Breast epithelium (tissue), 4 donors: ENCODE data around the gene CD300A. TPM values are rescaled to one million over a fixed set of nuclear protein-coding genes. Genes with fewer than 3 reads are reported as not detected.

Source experiments
- DNase-seq, 2 donors: peaks; one replicate each; pipeline ENCODE4 v3.0.0-alpha.2; 2019; ENCODE audit warnings: low spot score in 2 of 2
- H3K27ac ChIP-seq, 2 donors: fragments of 200-600 bp; sonication (generic) in 1 of 2; one replicate each; pipeline ENCODE4 v1.5.1; 2016 to 2019; ENCODE audit warnings: mild to moderate bottlenecking in 1 of 2
- H3K27me3 ChIP-seq, 2 donors: fragments of 200-600 bp; sonication (generic) in 1 of 2; one replicate each; pipeline versions ENCODE4 v1.5.1 to v1.6.0; 2017 to 2019; ENCODE audit warnings: control low read depth in 1 of 2, mild to moderate bottlenecking in 1 of 2
- H3K36me3 ChIP-seq: fragments of 200-600 bp; one replicate; pipeline ENCODE4 v1.5.1; 2019
- H3K4me1 ChIP-seq, 2 donors: fragments of 200-600 bp; sonication (generic); one replicate each; pipeline ENCODE4 v1.5.1; 2016 to 2019; ENCODE audit warnings: control low read depth in 1 of 2
- H3K4me3 ChIP-seq, 3 donors: fragments of 200-600 bp; sonication (generic); 1 replicate in 2 of 3; 2 replicates in 1 of 3; pipeline ENCODE4 v1.5.1; 2016 to 2019; ENCODE audit warnings: mild to moderate bottlenecking in 3 of 3, moderate library complexity in 2 of 3
- H3K9me3 ChIP-seq, 2 donors: fragments of 200-600 bp; sonication (generic) in 1 of 2; one replicate each; pipeline ENCODE4 v1.5.1; 2016 to 2019; ENCODE audit warnings: control low read depth in 1 of 2
- POLR2A ChIP-seq: fragments of 450-650 bp; IDR thresholded peaks from one replicate; pipeline ENCODE4 v1.6.1; 2016; ENCODE audit warnings: antibody characterized with exemption, mild to moderate bottlenecking, moderate library complexity
- POLR2AphosphoS5 ChIP-seq, 3 donors: sonication (generic); formaldehyde crosslinking; IDR thresholded peaks; one replicate each; pipeline ENCODE4 v1.6.1; 2017; ENCODE audit warnings: antibody characterized with exemption in 3 of 3
- intact Hi-C: fragments of 100-400 bp; cut with DNase I; formaldehyde crosslinking; loops from one replicate; pipeline ENCODE4 v1.15.1; 2023; ENCODE audit warnings: low total_unique reads
- total RNA-seq, 3 donors: library from RNA; depleted of rRNA; stranded (reverse); fragments of >200 nt; gene quantifications; one replicate each; pipeline ENCODE4 v1.1.0, GENCODE V29; 2016
- TF ChIP-seq, protein P1 (sequence below), 3 donors: fragments of 450-650 bp; IDR thresholded peaks; one replicate each; pipeline ENCODE4 v1.5.1; 2016 to 2017; ENCODE audit warnings: antibody characterized with exemption in 3 of 3, mild to moderate bottlenecking in 3 of 3, moderate library complexity in 3 of 3

CD300A gene
- total RNA-seq, 3 donors from 2014 or later = 6.2 to 15.7 (median 10.2) TPM

DNA sequence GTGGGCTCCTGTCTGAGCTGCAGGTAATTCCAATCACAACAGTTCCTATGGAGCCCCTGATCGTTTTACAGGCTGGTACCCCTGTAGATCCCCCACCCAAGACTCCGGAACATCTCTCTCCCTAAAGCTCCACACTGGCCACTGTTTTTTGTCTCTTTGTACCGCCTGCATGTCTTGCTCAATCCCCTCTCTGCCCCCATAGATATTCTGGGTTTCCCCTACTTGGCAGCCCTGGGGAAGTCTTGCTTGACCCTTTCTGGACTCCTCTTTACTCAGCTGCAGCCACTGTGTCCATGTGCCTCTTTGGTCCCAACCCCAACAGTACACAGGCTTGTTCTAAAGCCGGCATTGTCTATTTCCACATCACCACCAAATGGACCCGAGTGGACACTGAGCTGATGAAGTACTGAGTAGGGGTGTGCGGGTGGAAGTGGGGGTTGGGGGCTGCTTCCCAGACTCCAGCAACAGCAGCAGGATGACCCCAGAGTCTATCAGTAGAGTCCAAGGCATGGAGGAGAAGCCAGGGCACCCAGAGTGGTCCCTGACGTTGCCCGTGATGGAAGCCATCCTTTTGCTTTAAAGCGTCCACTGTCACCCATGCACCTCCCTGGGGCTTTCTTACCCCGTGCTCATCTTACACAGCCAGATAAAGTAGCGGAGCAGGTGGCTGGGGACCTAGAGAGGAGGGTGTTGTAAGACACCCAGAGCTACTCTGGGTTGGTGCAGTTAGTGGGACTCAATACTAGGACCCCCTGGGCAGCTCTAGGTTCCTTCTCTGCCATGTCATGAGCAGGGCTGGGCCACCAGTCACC lies 58.4 kb downstream of the CD300A start:
- DNase-seq = peak; percentile 4 to 14
- Histone ChIP-seq H3K36me3 (no peaks in the 10 kb centered on the region), H3K27me3 (peaks cover 0 to 8% of the 10 kb centered on the region in 2 donors), H3K4me1 (no peaks in the 10 kb centered on the region), H3K27ac (no peak overlapping the region), H3K9me3 (peaks cover 9 to 11% of the 10 kb centered on the region in 2 donors), H3K4me3 (no peak overlapping the region)
- TF ChIP-seq POLR2A (no peak), POLR2AphosphoS5 (IDR thresholded peaks at IDR 0.05) (no peak)
- TF ChIP-seq, protein P1, sequence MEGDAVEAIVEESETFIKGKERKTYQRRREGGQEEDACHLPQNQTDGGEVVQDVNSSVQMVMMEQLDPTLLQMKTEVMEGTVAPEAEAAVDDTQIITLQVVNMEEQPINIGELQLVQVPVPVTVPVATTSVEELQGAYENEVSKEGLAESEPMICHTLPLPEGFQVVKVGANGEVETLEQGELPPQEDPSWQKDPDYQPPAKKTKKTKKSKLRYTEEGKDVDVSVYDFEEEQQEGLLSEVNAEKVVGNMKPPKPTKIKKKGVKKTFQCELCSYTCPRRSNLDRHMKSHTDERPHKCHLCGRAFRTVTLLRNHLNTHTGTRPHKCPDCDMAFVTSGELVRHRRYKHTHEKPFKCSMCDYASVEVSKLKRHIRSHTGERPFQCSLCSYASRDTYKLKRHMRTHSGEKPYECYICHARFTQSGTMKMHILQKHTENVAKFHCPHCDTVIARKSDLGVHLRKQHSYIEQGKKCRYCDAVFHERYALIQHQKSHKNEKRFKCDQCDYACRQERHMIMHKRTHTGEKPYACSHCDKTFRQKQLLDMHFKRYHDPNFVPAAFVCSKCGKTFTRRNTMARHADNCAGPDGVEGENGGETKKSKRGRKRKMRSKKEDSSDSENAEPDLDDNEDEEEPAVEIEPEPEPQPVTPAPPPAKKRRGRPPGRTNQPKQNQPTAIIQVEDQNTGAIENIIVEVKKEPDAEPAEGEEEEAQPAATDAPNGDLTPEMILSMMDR (IDR thresholded peaks at IDR 0.05) = no peak
- intact Hi-C loops = no loop called here

- intact Hi-C loops = no loop called here
- TF ChIP-seq, protein P1 (IDR thresholded peaks at IDR 0.05) = no peak
- Histone ChIP-seq H3K4me1 (no peaks in the 10 kb centered on the region), H3K9me3 (peaks cover 9 to 11% of the 10 kb centered on the region in 2 donors), H3K36me3 (no peaks in the 10 kb centered on the region), H3K27ac (no peak overlapping the region), H3K4me3 (no peak overlapping the region), H3K27me3 (peaks cover 0 to 8% of the 10 kb centered on the region in 2 donors)
- DNase-seq = peak in 1 of 2 donors; percentile 33
Observed at GRCh38 chr17:74525465-74525725, 59.0 kb downstream of the CD300A start.

- Histone ChIP-seq H3K4me1 (no peaks in the 10 kb centered on the region), H3K27ac (no peak overlapping the region), H3K9me3 (peaks cover 9 to 11% of the 10 kb centered on the region in 2 donors), H3K27me3 (peaks cover 0 to 8% of the 10 kb centered on the region in 2 donors), H3K4me3 (no peak overlapping the region), H3K36me3 (no peaks in the 10 kb centered on the region)
- intact Hi-C loops = no loop called here
- TF ChIP-seq, protein P1 (IDR thresholded peaks at IDR 0.05) = no peak
- TF ChIP-seq POLR2AphosphoS5 (IDR thresholded peaks at IDR 0.05) (no peak), POLR2A (no peak)
- DNase-seq = peak; percentile 10 to 14
Observed at GRCh38 chr17:74525781-74526288, 59.4 kb downstream of the CD300A start.

DNA sequence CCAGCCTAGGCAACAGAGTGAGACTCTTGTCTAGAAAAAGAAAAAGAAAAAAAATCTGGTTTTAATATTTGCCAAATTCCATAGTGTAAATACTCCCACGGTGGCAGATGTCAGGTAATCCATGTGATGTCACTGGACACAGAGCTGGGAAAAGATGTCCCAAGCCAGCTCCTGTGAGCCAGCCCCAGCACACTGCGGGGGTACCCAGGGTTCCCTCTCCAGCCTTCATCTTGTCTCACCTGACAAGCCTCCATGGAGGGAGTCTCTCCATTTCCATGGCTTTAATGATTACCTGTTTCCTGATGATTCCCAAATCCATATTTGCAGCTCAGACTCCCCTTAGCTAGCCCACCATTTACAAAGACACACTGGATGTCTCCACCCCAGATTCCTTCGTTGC lies 60.2 kb downstream of the CD300A start:
- H3K36me3 ChIP-seq = no peaks in the 10 kb centered on the region
- peaks cover 9 to 11% of the 10 kb centered on the region in 2 donors for H3K9me3 ChIP-seq
- peaks cover 0 to 7% of the 10 kb centered on the region in 2 donors for H3K27me3 ChIP-seq
- no peak overlapping the region for H3K27ac ChIP-seq
- no peak for DNase-seq
- TF ChIP-seq, protein P1 (IDR thresholded peaks at IDR 0.05) = no peak
- TF ChIP-seq POLR2AphosphoS5 (IDR thresholded peaks at IDR 0.05) = no peak
- no peak for TF ChIP-seq POLR2A
- H3K4me1 ChIP-seq = no peaks in the 10 kb centered on the region
- intact Hi-C loops = no loop called here
- H3K4me3 ChIP-seq = no peak overlapping the region

- H3K27me3 ChIP-seq = peaks cover 0 to 4% of the 10 kb centered on the region in 2 donors
- H3K27ac ChIP-seq = no peak overlapping the region
- no peak overlapping the region for H3K4me3 ChIP-seq
- TF ChIP-seq POLR2AphosphoS5 (IDR thresholded peaks at IDR 0.05) (no peak), POLR2A (no peak)
- TF ChIP-seq, protein P1 (IDR thresholded peaks at IDR 0.05) = no peak
- no peaks in the 10 kb centered on the region for H3K4me1 ChIP-seq
- peak; percentile 5 to 7 for DNase-seq
- intact Hi-C loops = no loop called here
- H3K9me3 ChIP-seq = peaks cover 9 to 11% of the 10 kb centered on the region in 2 donors
- no peaks in the 10 kb centered on the region for H3K36me3 ChIP-seq
Observed at GRCh38 chr17:74527081-74527480, 60.6 kb downstream of the CD300A start.
